ENCODE data around the gene THSD4. TPM values are rescaled to one million over a fixed set of nuclear protein-coding genes. Genes with fewer than 3 reads are reported as not detected.

THSD4 gene
- total and polyA plus RNA-seq, 9 of the 15 experiments (the other 6 are each of a cell fraction or from before 2014, with no cell fraction given): 0.04 TPM; not detected in 5

DNA sequence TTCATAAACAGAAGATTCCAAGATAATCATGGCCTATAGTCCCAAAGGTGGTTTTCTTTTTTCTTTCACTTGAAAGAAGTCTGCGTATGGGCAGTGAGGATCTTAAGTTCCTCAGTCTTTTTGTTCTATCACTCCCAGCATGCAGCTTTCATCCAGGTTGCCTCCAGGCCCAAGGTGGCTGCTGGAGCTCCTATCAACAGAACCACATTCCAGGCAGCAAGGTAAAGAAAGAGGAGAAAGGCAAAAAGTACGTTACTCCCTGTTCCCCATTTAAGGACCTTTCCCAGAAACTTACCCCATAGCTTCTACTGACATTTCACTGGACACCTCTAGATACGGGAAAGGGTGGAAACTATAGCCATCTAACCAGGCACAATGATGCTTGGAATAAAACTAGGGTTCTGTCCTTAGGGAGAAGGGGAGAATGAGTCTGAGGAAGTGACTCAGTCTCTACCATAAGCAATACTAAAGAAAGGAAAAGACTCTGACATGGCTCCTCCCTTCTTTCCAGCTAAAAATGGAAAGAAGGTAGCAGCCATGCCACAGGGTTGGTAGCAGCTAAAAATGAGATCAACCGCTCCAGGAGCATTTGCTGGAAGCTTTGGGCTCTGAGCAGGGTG is 381.2 kb downstream of the THSD4 start:
- no peaks in the 10 kb centered on the region; a peak in 1 of 5 replicates for H3K27me3 ChIP-seq (ENCODE audit: control insufficient read depth in 2 of 2, insufficient read depth in 2 of 2, low read length in 2 of 2)
- H3K4me3 ChIP-seq: no peak overlapping the region
- no peak for TF ChIP-seq HOXB6 (CRISPR knock-in tag; IDR thresholded peaks at IDR 0.05; ENCODE audit: borderline replicate concordance)
- peak; percentile 24 for TF ChIP-seq RBM25 (IDR thresholded peaks at IDR 0.05; ENCODE audit: low read depth, low read length, severe bottlenecking)
- DNase-seq (ENCODE audit: extremely low read depth in 1 of 4, low spot score in 3 of 4) (no peak), ATAC-seq (no peak), FAIRE-seq (no peak)
- intact Hi-C loops (cut with micrococcal nuclease) (no loop called here), in situ Hi-C loops (cut with MboI) (no loop called here)
- no peak overlapping the region for H3K9ac ChIP-seq (ENCODE audit: insufficient read depth in 1 of 2, low read depth in 2 of 2, low read length in 2 of 2)
- H3K4me1 ChIP-seq (replicated peaks in 1 of 2; ENCODE audit: control insufficient read depth in 2 of 2, insufficient read depth in 2 of 2, low read length in 2 of 2): no peaks in the 10 kb centered on the region; a peak in 1 of 5 replicates
- H2AFZ ChIP-seq (ENCODE audit: low read depth, low read length): no peak overlapping the region
- ChIA-PET CTCF (ENCODE audit: low intra/inter-chr PET ratio) (no interaction called here), POLR2A (interaction anchor here (0.6 to 1.0 kb wide), 2 partner anchors 14 to 29 kb away, joined by 3 to 5 read pairs; no protein-coding TSS in a partner anchor)
- no peaks in the 10 kb centered on the region for H3K9me1 ChIP-seq (ENCODE audit: control insufficient read depth, insufficient read depth, low read length)
- no peak overlapping the region for H3K4me2 ChIP-seq (ENCODE audit: insufficient read depth, low read length)
- H3K9me3 ChIP-seq (replicated peaks; ENCODE audit: control insufficient read depth, insufficient read depth, low read depth, low read length): no peaks in the 10 kb centered on the region
- no peaks in the 10 kb centered on the region for H3K79me2 ChIP-seq (ENCODE audit: control insufficient read depth, insufficient read depth, low read length)
- WGBS (ENCODE audit: insufficient coverage, low coverage, missing lambda C conversion rate): 0% methylated on average over 4 of the region's 4 CpGs
- no TSS peak for BruUV-seq (replicated peaks)
- H3K27ac ChIP-seq (ENCODE audit: extremely low read depth, low read depth, low read length): no peak overlapping the region
- H4K20me1 ChIP-seq (replicated peaks; ENCODE audit: control insufficient read depth, insufficient read depth, low read length): no peaks in the 10 kb centered on the region
- H3K36me3 ChIP-seq (ENCODE audit: control insufficient read depth, insufficient read depth, low read length): no peaks in the 10 kb centered on the region

DNA sequence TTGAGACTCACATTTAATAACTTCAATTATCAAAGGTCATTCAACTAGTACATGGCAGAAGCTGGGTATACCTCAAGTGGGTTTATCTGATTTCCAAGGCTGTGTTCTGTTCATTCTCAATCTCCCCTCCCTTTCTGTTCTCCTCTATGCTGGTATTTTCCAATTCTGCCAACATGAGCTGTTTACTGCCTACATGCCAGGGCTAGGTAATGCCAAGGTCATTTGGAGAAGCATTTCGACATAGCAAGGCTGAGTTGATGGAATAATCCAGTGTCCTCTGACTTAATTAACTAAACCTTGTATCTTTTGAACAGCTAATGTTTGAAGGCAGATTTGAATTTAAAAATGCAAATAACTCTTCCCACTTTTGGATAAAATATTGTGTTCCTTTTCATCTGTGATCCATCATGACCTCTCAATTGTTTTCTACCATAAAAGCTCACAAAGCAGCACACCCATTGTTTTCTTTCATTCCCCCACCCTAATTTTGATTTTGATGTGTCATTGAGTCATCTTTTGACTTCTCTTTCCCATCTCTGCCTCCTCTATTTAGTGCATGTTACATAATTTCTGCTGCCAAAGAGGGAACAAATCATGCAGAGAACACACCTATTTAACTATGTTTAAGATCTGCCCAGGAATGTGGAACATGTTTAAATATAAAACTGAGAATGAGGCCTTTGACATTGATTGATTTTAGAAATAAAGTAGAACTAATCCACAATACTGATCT is 386.2 kb downstream of the THSD4 start:
- no peak overlapping the region for H2AFZ ChIP-seq (ENCODE audit: low read depth, low read length)
- H3K9ac ChIP-seq (ENCODE audit: insufficient read depth in 1 of 2, low read depth in 2 of 2, low read length in 2 of 2): no peak overlapping the region
- no peaks in the 10 kb centered on the region for H4K20me1 ChIP-seq (replicated peaks; ENCODE audit: control insufficient read depth, insufficient read depth, low read length)
- FAIRE-seq (no peak), DNase-seq (ENCODE audit: extremely low read depth in 1 of 4, low spot score in 3 of 4) (no peak), ATAC-seq (no peak)
- BruUV-seq (replicated peaks): no TSS peak
- POLR2A ChIA-PET: no interaction called here
- H3K79me2 ChIP-seq (ENCODE audit: control insufficient read depth, insufficient read depth, low read length): no peaks in the 10 kb centered on the region
- H3K4me3 ChIP-seq: no peak overlapping the region
- H3K36me3 ChIP-seq (ENCODE audit: control insufficient read depth, insufficient read depth, low read length): no peaks in the 10 kb centered on the region
- H3K27ac ChIP-seq (ENCODE audit: extremely low read depth, low read depth, low read length): no peak overlapping the region
- no peaks in the 10 kb centered on the region; a peak in 1 of 5 replicates for H3K4me1 ChIP-seq (replicated peaks in 1 of 2; ENCODE audit: control insufficient read depth in 2 of 2, insufficient read depth in 2 of 2, low read length in 2 of 2)
- in situ Hi-C loops (cut with MboI) (no loop called here), intact Hi-C loops (cut with micrococcal nuclease) (no loop called here)
- CTCF ChIA-PET (ENCODE audit: low intra/inter-chr PET ratio): no interaction called here
- no peaks in the 10 kb centered on the region for H3K9me3 ChIP-seq (replicated peaks; ENCODE audit: control insufficient read depth, insufficient read depth, low read depth, low read length)
- no peaks in the 10 kb centered on the region for H3K9me1 ChIP-seq (ENCODE audit: control insufficient read depth, insufficient read depth, low read length)
- H3K4me2 ChIP-seq (ENCODE audit: insufficient read depth, low read length): no peak overlapping the region
- no peaks in the 10 kb centered on the region; a peak in 1 of 5 replicates for H3K27me3 ChIP-seq (ENCODE audit: control insufficient read depth in 2 of 2, insufficient read depth in 2 of 2, low read length in 2 of 2)
- 0% methylated on average over 1 of the region's 1 CpG for whole genome bisulfite sequencing (ENCODE audit: insufficient coverage, low coverage, missing lambda C conversion rate)
- no peak for TF ChIP-seq ZNF140 (CRISPR knock-in tag; IDR thresholded peaks at IDR 0.05)
- TF ChIP-seq, protein P1, sequence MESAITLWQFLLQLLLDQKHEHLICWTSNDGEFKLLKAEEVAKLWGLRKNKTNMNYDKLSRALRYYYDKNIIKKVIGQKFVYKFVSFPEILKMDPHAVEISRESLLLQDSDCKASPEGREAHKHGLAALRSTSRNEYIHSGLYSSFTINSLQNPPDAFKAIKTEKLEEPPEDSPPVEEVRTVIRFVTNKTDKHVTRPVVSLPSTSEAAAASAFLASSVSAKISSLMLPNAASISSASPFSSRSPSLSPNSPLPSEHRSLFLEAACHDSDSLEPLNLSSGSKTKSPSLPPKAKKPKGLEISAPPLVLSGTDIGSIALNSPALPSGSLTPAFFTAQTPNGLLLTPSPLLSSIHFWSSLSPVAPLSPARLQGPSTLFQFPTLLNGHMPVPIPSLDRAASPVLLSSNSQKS (CRISPR knock-in tag; IDR thresholded peaks at IDR 0.05): no peak
- no peak for TF ChIP-seq MAFF (IDR thresholded peaks at IDR 0.05; ENCODE audit: low read length)
- TF ChIP-seq, protein P2, sequence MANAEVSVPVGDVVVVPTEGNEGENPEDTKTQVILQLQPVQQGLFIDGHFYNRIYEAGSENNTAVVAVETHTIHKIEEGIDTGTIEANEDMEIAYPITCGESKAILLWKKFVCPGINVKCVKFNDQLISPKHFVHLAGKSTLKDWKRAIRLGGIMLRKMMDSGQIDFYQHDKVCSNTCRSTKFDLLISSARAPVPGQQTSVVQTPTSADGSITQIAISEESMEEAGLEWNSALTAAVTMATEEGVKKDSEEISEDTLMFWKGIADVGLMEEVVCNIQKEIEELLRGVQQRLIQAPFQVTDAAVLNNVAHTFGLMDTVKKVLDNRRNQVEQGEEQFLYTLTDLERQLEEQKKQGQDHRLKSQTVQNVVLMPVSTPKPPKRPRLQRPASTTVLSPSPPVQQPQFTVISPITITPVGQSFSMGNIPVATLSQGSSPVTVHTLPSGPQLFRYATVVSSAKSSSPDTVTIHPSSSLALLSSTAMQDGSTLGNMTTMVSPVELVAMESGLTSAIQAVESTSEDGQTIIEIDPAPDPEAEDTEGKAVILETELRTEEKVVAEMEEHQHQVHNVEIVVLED (CRISPR knock-in tag; IDR thresholded peaks at IDR 0.05): no peak
- no peak for TF ChIP-seq ZNF324 (CRISPR knock-in tag; IDR thresholded peaks at IDR 0.05)
- TF ChIP-seq, protein P3, sequence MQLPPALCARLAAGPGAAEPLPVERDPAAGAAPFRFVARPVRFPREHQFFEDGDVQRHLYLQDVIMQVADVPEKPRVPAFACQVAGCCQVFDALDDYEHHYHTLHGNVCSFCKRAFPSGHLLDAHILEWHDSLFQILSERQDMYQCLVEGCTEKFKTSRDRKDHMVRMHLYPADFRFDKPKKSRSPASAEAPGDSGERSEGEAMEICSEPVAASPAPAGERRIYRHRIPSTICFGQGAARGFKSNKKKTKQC (CRISPR knock-in tag; IDR thresholded peaks at IDR 0.05): no peak
- no peak for TF ChIP-seq ARID2 (IDR thresholded peaks at IDR 0.05)
- TF ChIP-seq NCOA6 (IDR thresholded peaks at IDR 0.05): no peak
- no peak for TF ChIP-seq DNMT1 (IDR thresholded peaks at IDR 0.05)
